KMS-11 (cell line): Measurements from ENCODE around the gene PEX11A.

Experiments used
- H2AFZ ChIP-seq: fragments of 200-600 bp; sonication (generic); 2 replicates; pipeline ENCODE4 v1.6.1; 2016; ENCODE audit warnings: antibody characterized with exemption, mixed run types, low read depth
- H3K27ac ChIP-seq: fragments of 200-600 bp; sonication (generic); 2 replicates; pipeline ENCODE4 v1.6.1; 2016; ENCODE audit warnings: mild to moderate bottlenecking, mixed run types
- H3K27me3 ChIP-seq: fragments of 200-600 bp; sonication (generic); 2 replicates; pipeline ENCODE4 v1.6.1; 2017; ENCODE audit warnings: mild to moderate bottlenecking, low read depth, mixed run types, moderate library complexity; ENCODE audit not compliant: insufficient read depth
- H3K36me3 ChIP-seq: fragments of 200-600 bp; sonication (generic); 2 replicates; pipeline ENCODE4 v1.6.1; 2017; ENCODE audit warnings: mild to moderate bottlenecking, mixed run types; ENCODE audit not compliant: insufficient read depth
- H3K4me1 ChIP-seq: fragments of 200-600 bp; sonication (generic); 2 replicates; pipeline ENCODE4 v1.6.1; 2016; ENCODE audit warnings: mild to moderate bottlenecking, low read depth, mixed run types; ENCODE audit not compliant: poor library complexity, severe bottlenecking
- H3K4me2 ChIP-seq: fragments of 200-600 bp; sonication (generic); 2 replicates; pipeline ENCODE4 v1.7.0; 2016; ENCODE audit warnings: mild to moderate bottlenecking, mixed run types
- H3K4me3 ChIP-seq: fragments of 200-600 bp; sonication (generic); IDR thresholded peaks from 2 replicates; pipeline ENCODE4 v1.6.1; 2017; ENCODE audit warnings: low read depth, low read length, mixed read lengths; ENCODE audit not compliant: insufficient read depth
- H3K79me2 ChIP-seq: fragments of 200-600 bp; sonication (generic); 2 replicates; pipeline ENCODE4 v1.6.1; 2016; ENCODE audit warnings: low read depth, mixed run types; ENCODE audit not compliant: insufficient read depth
- H3K9ac ChIP-seq: fragments of 200-600 bp; sonication (generic); 2 replicates; pipeline ENCODE4 v1.6.1; 2016; ENCODE audit warnings: mild to moderate bottlenecking, mixed run types
- H4K20me1 ChIP-seq: fragments of 200-600 bp; sonication (generic); 2 replicates; pipeline ENCODE4 v1.6.1; 2016; ENCODE audit warnings: mild to moderate bottlenecking, mixed run types; ENCODE audit not compliant: insufficient read depth
- CTCF ChIP-seq: fragments of 200-600 bp; sonication (generic); conservative IDR thresholded peaks from 2 replicates; pipeline ENCODE4 v1.6.1; 2017; ENCODE audit warnings: low read depth, mild to moderate bottlenecking, antibody characterized with exemption, low read length, moderate library complexity, mixed read lengths

Gene PEX11A

GRCh38 chr15:89654301-89654761 is 36.2 kb downstream of the PEX11A start:
- Histone ChIP-seq H3K27ac (no peak overlapping the region), H3K4me3 (no peak overlapping the region), H3K4me2 (no peak overlapping the region), H3K9ac (no peak overlapping the region), H3K36me3 (no peaks in the 10 kb centered on the region), H3K79me2 (no peaks in the 10 kb centered on the region), H2AFZ (no peak overlapping the region), H4K20me1 (no peaks in the 10 kb centered on the region), H3K27me3 (no peaks in the 10 kb centered on the region), H3K4me1 (peaks cover 13% of the 10 kb centered on the region)
- TF ChIP-seq CTCF = no peak

GRCh38 chr15:89653578-89653977 is 37.0 kb downstream of the PEX11A start:
- no peak overlapping the region for H3K27ac ChIP-seq
- H3K79me2 ChIP-seq = no peaks in the 10 kb centered on the region
- TF ChIP-seq CTCF = no peak
- H3K36me3 ChIP-seq = no peaks in the 10 kb centered on the region
- H4K20me1 ChIP-seq = no peaks in the 10 kb centered on the region
- H3K4me2 ChIP-seq = no peak overlapping the region
- peaks cover 13% of the 10 kb centered on the region for H3K4me1 ChIP-seq
- H3K4me3 ChIP-seq = no peak overlapping the region
- H3K9ac ChIP-seq = no peak overlapping the region
- no peaks in the 10 kb centered on the region for H3K27me3 ChIP-seq
- no peak overlapping the region for H2AFZ ChIP-seq

GRCh38 chr15:89652666-89653065 is 37.9 kb downstream of the PEX11A start:
- Histone ChIP-seq H3K79me2 (no peaks in the 10 kb centered on the region), H3K27ac (no peak overlapping the region), H2AFZ (no peak overlapping the region), H3K36me3 (no peaks in the 10 kb centered on the region), H3K27me3 (no peaks in the 10 kb centered on the region), H3K4me1 (peaks cover 13% of the 10 kb centered on the region), H4K20me1 (no peaks in the 10 kb centered on the region), H3K9ac (no peak overlapping the region), H3K4me3 (no peak overlapping the region), H3K4me2 (no peak overlapping the region)
- no peak for TF ChIP-seq CTCF

DNA sequence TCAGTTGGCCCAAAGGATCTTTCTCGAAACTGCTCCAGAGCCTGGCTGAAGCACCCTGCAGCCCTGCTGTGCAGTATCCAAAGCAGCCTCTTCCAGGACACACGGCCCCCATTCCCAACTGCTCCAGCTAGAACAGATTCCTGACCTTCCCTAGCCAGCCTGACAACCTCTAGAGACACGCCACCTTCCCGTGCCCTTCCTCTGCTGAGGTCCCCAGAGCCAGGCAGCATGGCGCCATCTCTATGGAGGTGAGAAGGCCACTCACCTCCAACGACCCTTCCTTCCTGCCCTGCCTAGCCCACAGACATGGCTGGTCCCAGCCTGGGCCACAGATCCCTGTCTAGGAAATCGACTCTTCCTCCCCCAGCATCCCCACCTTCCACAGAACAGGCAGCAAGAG is 38.4 kb downstream of the PEX11A start:
- Histone ChIP-seq H3K27me3 (no peaks in the 10 kb centered on the region), H3K27ac (no peak overlapping the region), H3K36me3 (no peaks in the 10 kb centered on the region), H4K20me1 (no peaks in the 10 kb centered on the region), H3K4me2 (no peak overlapping the region), H3K9ac (no peak overlapping the region), H2AFZ (no peak overlapping the region), H3K79me2 (no peaks in the 10 kb centered on the region), H3K4me3 (no peak overlapping the region), H3K4me1 (peaks cover 13% of the 10 kb centered on the region)
- no peak for TF ChIP-seq CTCF
